ENCODE results near the gene THADA. TPM values are rescaled to one million over a fixed set of nuclear protein-coding genes. Genes with fewer than 3 reads are reported as not detected.
A peak's percentile ranks its signal among the peaks of the same experiment; 100 is the strongest.

THADA gene
- total and polyA plus RNA-seq, 12 donors, result 7.5 to 18.0 (median 15.2) TPM

- ATAC-seq, result peak in 1 of 8 donors; percentile 54
- no peak for DNase-seq
- WGBS, 2 donors, result 77 to 82% methylated on average over 3 of the region's 3 CpGs
- intact Hi-C loops (cut with DNase I), result loop anchor here in 2 of 10 donors (10.0 kb wide), 2 partner anchors 516 to 586 kb away; no protein-coding TSS in a partner anchor
- peaks cover 0 to 5% (median 0%) of the 10 kb centered on the region in 11 donors for H3K9me3 ChIP-seq
- no peak for TF ChIP-seq CTCF (IDR thresholded peaks at IDR 0.05)
- no peak overlapping the region for H3K4me3 ChIP-seq
- no peak overlapping the region for H3K27ac ChIP-seq
- peaks cover 0 to 9% (median 0%) of the 10 kb centered on the region in 9 donors for H3K4me1 ChIP-seq
- no peaks in the 10 kb centered on the region for H3K27me3 ChIP-seq
- H3K36me3 ChIP-seq, result peaks cover 0 to 25% (median 0%) of the 10 kb centered on the region in 9 donors
Observed at GRCh38 chr2:43531251-43531650, 64.6 kb downstream of the THADA start.

GRCh38 chr2:43526994-43527393 lies 68.8 kb downstream of the THADA start:
- Histone ChIP-seq H3K9me3 (peaks cover 0 to 9% (median 0%) of the 10 kb centered on the region in 11 donors), H3K27ac (peak overlapping the region in 2 of 10 donors; percentile 6 to 18), H3K4me3 (no peak overlapping the region), H3K27me3 (no peaks in the 10 kb centered on the region), H3K36me3 (peaks cover 0 to 16% (median 0%) of the 10 kb centered on the region in 9 donors), H3K4me1 (peaks cover 0 to 15% (median under 1%) of the 10 kb centered on the region in 9 donors)
- TF ChIP-seq CTCF (IDR thresholded peaks at IDR 0.05), result no peak
- no peak for DNase-seq
- ATAC-seq, result peak in 1 of 8 donors; percentile 22
- intact Hi-C loops (cut with DNase I), result no loop called here

GRCh38 chr2:43525506-43525905 lies 70.3 kb downstream of the THADA start:
- Histone ChIP-seq H3K4me1 (peaks cover 0 to 15% (median 0%) of the 10 kb centered on the region in 9 donors), H3K27ac (no peak overlapping the region), H3K36me3 (peaks cover 0 to 16% (median 0%) of the 10 kb centered on the region in 9 donors), H3K9me3 (peaks cover 0 to 9% (median 0%) of the 10 kb centered on the region in 11 donors), H3K4me3 (no peak overlapping the region), H3K27me3 (no peaks in the 10 kb centered on the region)
- intact Hi-C loops (cut with DNase I), result no loop called here
- ATAC-seq, result no peak
- no peak for DNase-seq
- WGBS, 2 donors, result 98 to 100% methylated on average over 1 of the region's 1 CpG
- TF ChIP-seq CTCF (IDR thresholded peaks at IDR 0.05), result no peak

- peaks cover 0 to 9% (median 0%) of the 10 kb centered on the region in 11 donors for H3K9me3 ChIP-seq
- peak overlapping the region in 1 of 10 donors; percentile 17 for H3K27ac ChIP-seq
- ATAC-seq, result no peak
Observed at GRCh38 chr2:43524177-43524965, 71.5 kb downstream of the THADA start.

More at GRCh38 chr2:43524177-43524965, 71.5 kb downstream of the THADA start:
- Histone ChIP-seq H3K4me3 (no peak overlapping the region), H3K4me1 (peaks cover 0 to 26% (median 11%) of the 10 kb centered on the region in 9 donors), H3K27me3 (no peaks in the 10 kb centered on the region), H3K36me3 (peaks cover 0 to 16% (median 0%) of the 10 kb centered on the region in 9 donors)
- TF ChIP-seq CTCF (IDR thresholded peaks at IDR 0.05), result peak in 5 of 9 donors; percentile 14 to 40 (median 26)
- no peak for DNase-seq
- intact Hi-C loops (cut with DNase I), result no loop called here
- WGBS, 2 donors, result 90 to 94% methylated on average over 3 of the region's 3 CpGs

Data from heart right ventricle (tissue), 16 donors.